ENCODE data around the gene LRMDA. TPM values are rescaled to one million over a fixed set of nuclear protein-coding genes. Genes with fewer than 3 reads are reported as not detected.

LRMDA gene
- total and polyA plus RNA-seq, 2 of the 8 experiments (the other 6 are each of a cell fraction or from before 2014, with no cell fraction given): 0.86 to 2.8 TPM

- no peak overlapping the region for H3K56ac ChIP-seq (replicated peaks; ENCODE audit: insufficient read length, low read depth, low read length)
- no peak overlapping the region for H4K5ac ChIP-seq (ENCODE audit: insufficient read length, low read depth, low read length)
- DNase-seq (ENCODE audit: low read depth in 1 of 2, low spot score in 2 of 2) (no peak), FAIRE-seq (no peak)
- peaks cover 0 to 8% (median 5%) of the 10 kb centered on the region in 4 experiments; a peak in 5 of 7 replicates for H3K4me1 ChIP-seq (replicated peaks in 1 of 4; ENCODE audit: control insufficient read depth in 3 of 4, insufficient read depth in 4 of 4, low read length in 3 of 4)
- H2AFZ ChIP-seq (ENCODE audit: low read length): no peak overlapping the region
- H3K36me3 ChIP-seq (ENCODE audit: control insufficient read depth in 2 of 4, insufficient read depth in 4 of 4, low read length in 3 of 4): no peaks in the 10 kb centered on the region
- H3K27me3 ChIP-seq (replicated peaks in 1 of 4; ENCODE audit: control insufficient read depth in 3 of 4, extremely low read depth in 1 of 4, insufficient read depth in 3 of 4, low read length in 3 of 4): no peaks in the 10 kb centered on the region; a peak in 1 of 7 replicates
- ChIA-PET CTCF (ENCODE audit: partially characterized antibody) (no interaction called here), POLR2A (ENCODE audit: partially characterized antibody) (no interaction called here)
- H4K91ac ChIP-seq (replicated peaks; ENCODE audit: insufficient read length, low read length): no peak overlapping the region
- no peak overlapping the region for H3K4ac ChIP-seq (replicated peaks; ENCODE audit: insufficient read length, low read depth, low read length)
- no peak overlapping the region for H3K9ac ChIP-seq (replicated peaks in 1 of 4; ENCODE audit: extremely low read depth in 1 of 4, low read depth in 3 of 4, low read length in 3 of 4)
- H3K9me3 ChIP-seq (ENCODE audit: insufficient read depth in 2 of 2, low read depth in 1 of 2, low read length in 1 of 2): no peaks in the 10 kb centered on the region
- no peak overlapping the region for H3K4me2 ChIP-seq (ENCODE audit: insufficient read depth in 1 of 2, low read depth in 2 of 2, low read length in 2 of 2)
- H3K27ac ChIP-seq (ENCODE audit: low read depth, low read length): no peak overlapping the region
- H3K4me3 ChIP-seq (ENCODE audit: extremely low read depth in 1 of 4, insufficient read depth in 2 of 4, low read depth in 3 of 4, low read length in 4 of 4): no peak overlapping the region
- no peak overlapping the region for H2BK120ac ChIP-seq (replicated peaks; ENCODE audit: low read depth, low read length)
- H3K79me1 ChIP-seq (ENCODE audit: low read depth, low read length): no peaks in the 10 kb centered on the region
- no peak overlapping the region for H2BK12ac ChIP-seq (ENCODE audit: low read depth, low read length)
- no peak overlapping the region for H3K18ac ChIP-seq (ENCODE audit: extremely low read depth, low read length)
- 83% methylated on average over 2 of the region's 2 CpGs; no CpG with 5 or more reads in 1 of the 2 experiments for WGBS, 2 experiments (ENCODE audit: extremely low coverage in 1 of 2, insufficient coverage in 1 of 2, insufficient read length in 1 of 2, insufficient replicate concordance in 2 of 2, low coverage in 1 of 2, low lambda C conversion rate in 2 of 2, missing lambda C conversion rate in 1 of 2)
- no peaks in the 10 kb centered on the region for H4K20me1 ChIP-seq (replicated peaks in 1 of 2; ENCODE audit: control insufficient read depth in 1 of 2, insufficient read depth in 2 of 2, low read length in 2 of 2)
- H3K79me2 ChIP-seq (ENCODE audit: control insufficient read depth in 1 of 2, insufficient read depth in 2 of 2, low read length in 2 of 2): no peaks in the 10 kb centered on the region
- H3K23me2 ChIP-seq (ENCODE audit: low read depth, low read length): no peaks in the 10 kb centered on the region
- no peak overlapping the region for H2BK15ac ChIP-seq (ENCODE audit: low read length)
- no peak overlapping the region for H4K8ac ChIP-seq (ENCODE audit: extremely low read depth, insufficient read depth, low read length)
- no peak for TF ChIP-seq SAP30 (IDR thresholded peaks at IDR 0.05; ENCODE audit: insufficient read depth, insufficient replicate concordance, low read length)
- no peak for TF ChIP-seq USF2 (IDR thresholded peaks at IDR 0.05; ENCODE audit: low read length)
- no peak for TF ChIP-seq BACH1 (IDR thresholded peaks at IDR 0.05; ENCODE audit: low read length)
- TF ChIP-seq CTCF (IDR thresholded peaks at IDR 0.05; ENCODE audit: control extremely low read depth in 1 of 3, insufficient read depth in 1 of 3, low read depth in 1 of 3, low read length in 3 of 3): no peak
- no peak for TF ChIP-seq EGR1 (IDR thresholded peaks at IDR 0.05; ENCODE audit: borderline replicate concordance, low read depth, low read length)
- TF ChIP-seq NRF1 (IDR thresholded peaks at IDR 0.05; ENCODE audit: low read depth, low read length): no peak
- TF ChIP-seq TBP (IDR thresholded peaks at IDR 0.05; ENCODE audit: low read depth, low read length): no peak
- no peak overlapping the region for H3K23ac ChIP-seq (ENCODE audit: insufficient read length)
- H2AK5ac ChIP-seq (ENCODE audit: low read depth, low read length): no peak overlapping the region
- H2BK5ac ChIP-seq (ENCODE audit: low read depth, low read length): no peak overlapping the region
- no peak overlapping the region for H3K14ac ChIP-seq (ENCODE audit: insufficient read length)
- H2BK20ac ChIP-seq (ENCODE audit: low read length): no peak overlapping the region
These were observed 329.9 kb downstream of the LRMDA start for GRCh38 chr10:75761289-75761688.
